GM19099 (cell line): ENCODE data around the gene MT4.

Experiments used
- POLR2A ChIP-seq: IDR thresholded peaks from 3 replicates; pipeline ENCODE4 v1.6.1; 2011; ENCODE audit warnings: low read depth; ENCODE audit not compliant: insufficient read length; ENCODE audit errors: extremely low read depth

MT4 gene

GRCh38 chr16:56564793-56565477 lies at the start of gene MT4:
Gene MT4 (plus strand): TSS chr16:56565073. CDS start chr16:56565129, 56 bp downstream.
- no peak for TF ChIP-seq POLR2A

GRCh38 chr16:56515665-56516064 lies 49.2 kb upstream of the MT4 start:
- TF ChIP-seq POLR2A: no peak

- TF ChIP-seq POLR2A: no peak
Measured at GRCh38 chr16:56517206-56517605, 47.7 kb upstream of the MT4 start.

GRCh38 chr16:56518425-56518824 lies 46.4 kb upstream of the MT4 start:
- TF ChIP-seq POLR2A: no peak

GRCh38 chr16:56519459-56520250 lies 45.2 kb upstream of the MT4 start, which contains the start of gene BBS2:
Gene BBS2 (minus strand): TSS chr16:56520024. CDS start chr16:56519862, 162 bp downstream.
- peak; percentile 74 for TF ChIP-seq POLR2A

- TF ChIP-seq POLR2A: no peak
Measured at GRCh38 chr16:56520251-56520577, 44.7 kb upstream of the MT4 start.

GRCh38 chr16:56525236-56525635 lies 39.6 kb upstream of the MT4 start:
- TF ChIP-seq POLR2A: no peak

- no peak for TF ChIP-seq POLR2A
Measured at GRCh38 chr16:56530872-56531271, 34.0 kb upstream of the MT4 start.

- TF ChIP-seq POLR2A: no peak
Measured at GRCh38 chr16:56532714-56533113, 32.2 kb upstream of the MT4 start.

GRCh38 chr16:56534847-56535383 lies 30.0 kb upstream of the MT4 start:
- TF ChIP-seq POLR2A: no peak

GRCh38 chr16:56538331-56538730 lies 26.5 kb upstream of the MT4 start:
- TF ChIP-seq POLR2A: no peak

GRCh38 chr16:56539656-56540055 lies 25.2 kb upstream of the MT4 start:
- no peak for TF ChIP-seq POLR2A

- no peak for TF ChIP-seq POLR2A
Measured at GRCh38 chr16:56542039-56542438, 22.8 kb upstream of the MT4 start.

GRCh38 chr16:56547120-56547948 lies 17.5 kb upstream of the MT4 start:
- no peak for TF ChIP-seq POLR2A

GRCh38 chr16:56547949-56548567 lies 16.8 kb upstream of the MT4 start:
- TF ChIP-seq POLR2A: no peak
